Activated CD8-positive, alpha-beta memory T cell treated with anti-CD3 and anti-CD28 coated beads for 48 hours (primary cell): Measurements from ENCODE around the gene ADRM1.

ENCODE experiments used
- DNase-seq, 3 experiments: peaks; one replicate each; pipeline ENCODE4 v3.0.0-alpha.2; 2020; ENCODE audit warnings: low read depth in 2 of 3, low spot score in 2 of 3

ADRM1 gene

DNA sequence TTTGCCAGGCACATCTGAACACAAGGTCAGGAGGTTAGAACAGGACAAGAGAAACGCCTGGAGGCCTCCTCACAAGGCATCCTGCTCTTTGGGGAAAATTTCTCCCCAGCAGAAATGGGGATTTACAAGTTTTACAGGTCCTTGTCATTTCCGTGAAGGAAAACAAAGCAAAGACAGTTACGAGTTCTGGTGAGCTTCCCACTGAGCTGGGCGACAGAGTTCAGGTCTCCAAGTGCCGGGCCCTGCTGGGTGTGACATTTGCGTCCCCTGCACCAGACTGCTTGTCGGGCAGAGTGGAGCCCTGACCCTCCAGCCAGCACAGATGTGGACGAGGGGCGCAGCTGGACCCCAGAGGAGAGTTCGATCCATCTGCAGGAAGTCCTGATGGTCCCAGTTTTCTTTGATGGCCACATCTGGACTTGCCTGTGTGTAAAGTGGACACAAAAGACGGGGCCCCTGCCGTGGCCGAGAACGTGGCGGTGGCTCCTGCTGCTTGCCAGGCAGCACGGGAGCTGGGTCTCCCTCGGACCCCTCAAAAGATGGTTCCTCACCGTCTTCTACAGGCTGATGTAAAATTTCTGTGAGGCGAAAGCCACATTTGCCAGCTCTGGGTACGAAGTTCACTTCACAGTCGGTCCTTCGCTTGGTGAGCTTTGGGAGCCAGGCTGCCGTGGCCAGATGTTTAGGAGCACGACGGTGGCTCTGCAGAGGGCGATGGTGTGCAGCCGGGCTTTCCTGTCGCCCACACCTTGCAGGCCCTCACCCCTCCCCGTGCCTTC, 5.2 kb upstream of the ADRM1 start:
- DNase-seq = no peak

- DNase-seq = no peak
These were observed 4.1 kb upstream of the ADRM1 start for GRCh38 chr20:62298577-62299249.

DNA sequence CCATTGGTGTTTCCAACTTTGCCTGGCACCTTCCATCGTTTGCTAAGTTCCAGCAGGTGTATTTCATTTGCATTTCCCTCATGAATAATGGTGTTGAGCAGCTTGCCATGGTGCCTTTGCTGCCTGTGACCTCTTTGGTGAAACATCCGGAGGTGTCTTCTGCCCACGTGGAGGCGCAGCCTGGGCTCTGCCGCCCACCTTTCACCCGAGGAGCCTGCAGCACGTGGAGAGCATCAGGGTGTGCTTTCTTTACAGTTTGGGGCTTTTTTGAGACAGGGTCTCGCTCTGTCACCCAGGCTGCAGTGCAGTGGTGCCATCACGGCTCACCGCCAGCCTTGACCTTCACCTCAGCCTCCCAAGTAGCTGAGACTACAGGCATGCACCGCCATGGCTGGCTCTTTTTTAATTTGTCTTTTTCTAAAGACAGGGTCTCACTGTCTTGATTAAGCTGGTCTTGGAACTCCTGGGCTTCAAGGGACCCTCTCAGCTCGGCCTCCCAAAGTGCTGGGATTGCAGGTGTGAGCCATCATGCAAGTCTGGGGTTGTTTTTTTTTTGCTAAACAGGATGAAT, 3.0 kb upstream of the ADRM1 start:
- no peak for DNase-seq

GRCh38 chr20:62300319-62300718, 2.5 kb upstream of the ADRM1 start:
- no peak for DNase-seq

DNA sequence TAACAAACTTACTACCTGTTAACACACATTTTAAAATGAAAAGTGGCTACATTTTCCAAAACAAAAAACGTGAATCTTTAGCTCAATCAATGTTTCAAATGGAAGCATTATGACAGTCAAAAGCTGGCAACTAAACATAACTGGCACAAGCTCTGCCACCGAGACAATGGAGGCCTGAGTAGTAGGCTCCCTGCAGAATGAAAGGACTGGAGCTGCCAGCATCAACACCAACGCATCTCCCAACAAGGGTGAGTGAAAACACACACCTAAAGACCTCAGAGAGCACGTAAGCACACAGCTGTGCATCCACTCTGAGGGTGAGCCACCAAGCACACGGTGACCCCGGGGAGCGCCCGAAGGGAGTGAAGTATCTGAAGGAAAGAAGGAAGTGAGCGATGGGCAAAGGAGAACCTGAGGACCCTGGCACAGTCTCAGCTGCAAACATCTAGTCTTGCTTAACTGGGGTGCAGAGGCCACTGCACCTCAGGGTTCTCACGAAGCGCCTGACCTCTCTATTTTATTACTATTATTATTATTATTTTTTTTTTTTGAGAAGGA, 1.6 kb upstream of the ADRM1 start:
- DNase-seq = no peak

DNA sequence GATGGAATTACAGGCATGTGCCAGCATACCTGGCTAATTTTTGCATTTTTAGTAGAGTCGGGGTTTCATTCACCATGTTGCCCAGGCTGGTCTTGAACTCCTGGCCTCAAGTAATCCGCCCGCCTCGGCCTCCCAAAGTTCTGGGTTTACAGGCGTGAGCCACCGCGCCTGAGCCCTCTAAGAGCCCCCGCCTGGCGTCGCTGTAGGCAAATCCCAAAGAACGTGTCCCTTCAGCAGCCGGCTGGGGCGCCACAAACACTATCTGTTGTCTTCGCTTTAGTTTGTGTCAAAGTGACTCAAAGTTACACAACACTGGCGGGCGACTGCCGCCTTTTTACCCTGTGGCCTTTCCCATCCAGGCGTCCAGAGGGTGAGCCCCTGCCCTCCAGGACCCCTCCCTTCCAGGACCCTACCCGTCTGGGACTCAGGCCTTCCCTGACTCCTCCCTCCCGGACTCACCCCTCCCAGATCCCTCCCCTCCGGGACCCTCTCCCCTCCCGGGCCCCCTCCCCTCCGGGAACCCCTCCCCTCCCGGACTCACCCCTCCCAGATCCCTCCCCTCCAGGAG, 940 bp upstream of the ADRM1 start:
- peak; percentile 66 to 71 (median 68) for DNase-seq

GRCh38 chr20:62303062-62303339, 204 bp downstream of the ADRM1 start:
- DNase-seq = no peak

DNA sequence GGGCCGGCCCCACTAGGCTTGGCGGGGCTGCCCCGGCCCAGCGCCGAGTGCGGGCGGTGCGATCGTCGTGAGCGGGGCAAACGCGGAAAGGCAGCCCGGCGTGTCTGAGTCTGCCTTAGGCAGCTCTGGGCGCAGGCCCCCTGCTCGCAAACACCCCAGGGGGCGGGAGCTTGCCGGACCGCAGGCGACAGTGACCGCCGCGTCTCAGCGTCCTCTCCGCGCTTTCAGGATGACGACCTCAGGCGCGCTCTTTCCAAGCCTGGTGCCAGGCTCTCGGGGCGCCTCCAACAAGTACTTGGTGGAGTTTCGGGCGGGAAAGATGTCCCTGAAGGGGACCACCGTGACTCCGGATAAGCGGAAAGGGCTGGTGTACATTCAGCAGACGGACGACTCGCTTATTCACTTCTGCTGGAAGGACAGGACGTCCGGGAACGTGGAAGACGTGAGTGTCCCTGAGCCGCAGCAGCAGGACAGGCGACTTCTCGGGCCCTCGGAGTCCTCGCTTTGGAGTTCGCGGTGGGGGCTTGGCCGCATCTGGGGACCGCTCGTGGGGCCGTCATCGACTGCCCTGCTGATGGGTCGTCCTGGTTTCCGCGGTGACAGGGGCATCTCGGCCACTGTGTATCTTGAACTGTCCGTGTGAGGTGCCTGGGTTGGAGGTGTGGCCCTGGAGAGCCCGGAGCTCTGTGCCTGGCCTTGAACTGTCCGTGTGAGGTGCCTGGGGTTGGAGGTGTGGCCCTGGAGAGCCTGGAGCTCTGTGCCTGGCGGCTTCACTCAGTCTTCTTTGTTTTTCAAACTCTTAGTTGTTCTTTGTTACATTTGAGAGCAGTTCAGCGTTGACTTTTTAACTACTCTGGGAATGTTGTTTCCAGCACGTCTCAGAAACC, 786 bp downstream of the ADRM1 start:
- no peak for DNase-seq

DNA sequence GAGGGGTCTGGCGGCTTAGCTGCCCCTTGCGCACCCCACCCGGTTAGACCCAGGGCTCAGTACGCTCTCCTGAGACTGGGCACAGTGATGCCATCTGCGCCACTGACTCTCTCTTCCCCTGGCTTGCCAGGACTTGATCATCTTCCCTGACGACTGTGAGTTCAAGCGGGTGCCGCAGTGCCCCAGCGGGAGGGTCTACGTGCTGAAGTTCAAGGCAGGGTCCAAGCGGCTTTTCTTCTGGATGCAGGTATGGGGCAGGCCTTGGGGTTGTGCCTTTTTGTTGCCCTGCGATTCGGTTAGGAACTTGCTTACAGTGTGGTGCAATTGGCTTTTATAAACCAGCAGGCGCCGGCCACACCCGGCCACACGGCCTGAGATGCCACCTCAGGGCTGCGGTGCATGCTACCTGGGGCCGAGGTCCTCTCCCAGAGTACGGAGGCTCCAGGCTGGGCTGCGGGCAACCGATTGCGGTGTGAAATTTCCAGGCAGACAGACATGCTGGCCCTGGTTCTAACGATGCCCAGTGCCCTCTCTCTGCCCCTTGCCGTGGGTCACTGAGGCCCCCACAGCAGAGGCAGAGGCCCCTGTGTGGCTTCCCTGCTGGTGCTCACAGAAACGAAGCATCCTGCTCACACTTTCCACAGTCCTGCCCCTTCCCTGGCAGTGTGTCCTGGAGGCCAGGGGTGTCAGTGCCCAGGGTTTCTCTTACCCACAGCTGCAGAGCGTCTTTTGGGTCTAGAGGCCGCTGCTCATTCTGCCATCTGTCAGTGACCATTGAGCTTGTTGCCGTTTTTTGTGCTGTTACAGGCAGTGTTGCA, 1.7 kb downstream of the ADRM1 start:
- DNase-seq = no peak

- DNase-seq = no peak
These were observed 2.5 kb downstream of the ADRM1 start for GRCh38 chr20:62305149-62305764.

DNA sequence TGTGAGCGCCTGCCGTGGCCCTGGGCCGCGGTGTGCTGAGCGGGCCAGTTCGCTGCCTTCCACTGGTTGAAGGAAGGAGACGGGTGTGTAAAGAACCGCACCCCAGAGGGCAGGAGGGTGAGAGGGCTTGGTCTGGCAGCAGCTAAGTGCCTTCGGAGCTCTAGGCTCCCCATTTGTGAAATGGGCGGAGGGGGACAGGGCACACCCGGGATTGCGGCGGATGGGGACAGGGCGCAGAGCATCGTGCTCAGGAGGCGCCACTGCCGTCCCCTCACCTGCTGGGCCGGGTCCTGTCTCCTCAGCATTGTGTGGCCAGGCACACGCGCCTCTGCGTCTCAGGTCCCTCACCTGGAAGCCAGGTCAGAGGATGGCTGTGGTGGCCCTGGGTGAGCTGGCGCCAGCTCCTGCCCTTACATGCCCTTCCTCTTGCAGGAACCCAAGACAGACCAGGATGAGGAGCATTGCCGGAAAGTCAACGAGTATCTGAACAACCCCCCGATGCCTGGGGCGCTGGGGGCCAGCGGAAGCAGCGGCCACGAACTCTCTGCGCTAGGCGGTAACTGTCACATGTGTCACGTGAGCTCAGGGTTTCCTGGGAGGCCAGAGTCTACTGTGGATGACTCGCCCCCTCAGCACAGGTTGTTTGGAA, 3.1 kb downstream of the ADRM1 start:
- DNase-seq = no peak

DNA sequence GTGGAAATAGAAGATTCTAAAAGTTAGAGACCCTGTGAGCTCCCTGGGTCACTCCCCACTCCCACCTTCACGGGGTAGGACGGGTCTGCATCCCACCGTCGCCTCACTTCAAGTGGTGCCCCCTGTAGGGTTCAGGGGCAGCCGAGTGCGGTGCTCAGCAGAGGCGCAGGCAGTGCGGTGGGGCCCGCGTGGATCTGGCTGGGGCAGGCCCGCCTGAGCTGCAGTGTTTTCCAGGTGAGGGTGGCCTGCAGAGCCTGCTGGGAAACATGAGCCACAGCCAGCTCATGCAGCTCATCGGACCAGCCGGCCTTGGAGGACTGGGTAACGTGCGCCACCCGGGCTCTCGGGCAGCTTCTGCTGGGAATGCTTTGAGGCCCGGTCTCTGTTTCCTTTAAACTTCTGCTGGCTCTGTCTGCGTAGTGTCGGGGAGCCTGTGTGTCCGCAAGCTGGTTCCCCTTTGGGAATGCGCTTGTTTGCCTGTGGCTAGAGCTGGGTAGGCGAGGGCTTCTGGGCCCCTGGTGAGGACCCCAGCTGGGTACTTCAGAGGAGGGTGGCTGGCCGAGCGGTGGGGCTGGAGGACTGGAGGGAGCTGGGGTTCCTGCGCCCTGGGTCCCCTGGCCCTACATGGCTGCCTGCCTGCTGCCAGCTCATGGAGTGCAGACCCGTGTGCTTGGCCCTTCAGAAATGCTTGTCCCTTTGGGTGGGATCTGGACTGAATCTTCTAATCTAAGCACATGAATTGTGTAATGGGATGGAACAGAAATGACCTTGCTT, 3.8 kb downstream of the ADRM1 start:
- no peak for DNase-seq

DNA sequence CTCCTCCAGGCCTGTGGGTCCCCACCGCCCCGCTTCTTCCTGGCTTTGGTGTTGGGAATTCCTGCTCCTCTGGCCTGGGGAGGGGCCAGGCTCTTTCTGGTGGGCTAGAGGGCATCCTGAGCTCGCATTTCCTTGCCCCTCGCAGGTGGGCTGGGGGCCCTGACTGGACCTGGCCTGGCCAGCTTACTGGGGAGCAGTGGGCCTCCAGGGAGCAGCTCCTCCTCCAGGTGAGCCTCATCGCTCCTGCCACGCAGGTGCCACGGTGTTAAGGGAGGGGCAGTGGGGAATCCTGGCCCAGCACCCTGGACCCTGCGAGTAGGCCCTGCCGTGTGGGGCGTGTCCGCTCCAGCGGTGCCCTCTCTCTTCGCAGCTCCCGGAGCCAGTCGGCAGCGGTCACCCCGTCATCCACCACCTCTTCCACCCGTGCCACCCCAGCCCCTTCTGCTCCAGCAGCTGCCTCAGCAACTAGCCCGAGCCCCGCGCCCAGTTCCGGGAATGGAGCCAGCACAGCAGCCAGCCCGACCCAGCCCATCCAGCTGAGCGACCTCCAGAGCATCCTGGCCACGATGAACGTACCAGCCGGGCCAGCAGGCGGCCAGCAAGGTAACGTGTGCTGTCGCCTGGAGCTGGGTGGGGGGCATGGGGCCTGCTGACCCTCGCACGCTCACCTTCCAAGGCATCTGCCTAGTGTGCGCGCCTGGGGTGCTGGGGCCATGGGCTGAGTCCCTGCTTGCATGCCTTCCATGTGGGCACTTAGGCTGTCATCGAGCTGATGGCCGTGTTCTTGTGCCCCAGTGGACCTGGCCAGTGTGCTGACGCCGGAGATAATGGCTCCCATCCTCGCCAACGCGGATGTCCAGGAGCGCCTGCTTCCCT, 4.7 kb downstream of the ADRM1 start:
- no peak for DNase-seq

GRCh38 chr20:62308102-62308822, 5.5 kb downstream of the ADRM1 start:
- no peak for DNase-seq

DNA sequence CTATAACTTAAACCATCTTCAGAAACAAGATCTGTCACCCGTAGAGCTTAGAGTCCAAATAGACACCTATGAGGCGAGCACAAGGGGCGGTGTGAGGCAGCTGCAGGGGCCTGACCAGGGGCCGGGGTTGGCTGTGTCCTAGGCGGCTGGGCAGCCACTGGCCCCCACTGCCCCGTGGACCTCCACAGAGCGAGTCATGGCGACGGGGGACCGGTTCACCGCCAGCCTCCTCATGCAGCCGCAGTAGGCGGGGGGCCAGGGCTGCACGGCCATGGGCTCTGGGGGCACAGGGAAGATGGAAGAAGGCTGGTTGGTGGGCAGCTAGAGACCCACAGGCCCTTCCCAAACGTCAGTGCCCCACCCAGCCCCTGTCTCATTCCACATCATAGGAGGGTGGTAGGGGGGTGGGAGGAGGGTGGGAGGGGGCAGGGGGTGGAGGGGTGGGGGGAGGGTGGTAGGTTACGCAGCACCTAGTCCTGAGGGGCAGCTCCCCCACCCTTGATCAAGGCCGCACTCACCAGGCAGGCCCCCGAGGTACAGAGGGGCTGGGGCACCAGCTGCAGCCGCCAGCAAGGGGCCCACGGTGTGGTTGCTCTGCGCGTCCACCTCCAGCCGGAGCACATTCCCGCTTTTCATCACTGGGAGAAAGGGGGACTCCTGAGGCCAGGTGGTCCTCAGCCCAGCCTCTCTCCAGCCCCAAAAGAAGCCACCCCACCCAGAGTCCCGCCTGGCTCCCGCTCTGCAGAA, 6.6 kb downstream of the ADRM1 start:
- DNase-seq = no peak
